H9 (cell line): ENCODE measurements around the gene LUZP1. TPM values are rescaled to one million over a fixed set of nuclear protein-coding genes. Genes with fewer than 3 reads are reported as not detected.

ENCODE experiments used
- DNase-seq: peaks from one replicate; pipeline ENCODE4 v3.0.0-alpha.2; 2017
- H2AFZ ChIP-seq: one replicate; pipeline ENCODE4 v1.6.1; 2013; ENCODE audit warnings: mild to moderate bottlenecking, low read length, control low read depth, moderate library complexity
- H2AK5ac ChIP-seq: 2 replicates; pipeline ENCODE4 v1.6.1; 2013; ENCODE audit warnings: low read length, control low read depth, mixed read lengths; ENCODE audit not compliant: insufficient read length
- H2BK120ac ChIP-seq: one replicate; pipeline ENCODE4 v1.6.1; 2013; ENCODE audit warnings: low read depth, mild to moderate bottlenecking, low read length, control low read depth, inconsistent platforms; ENCODE audit not compliant: poor library complexity, severe bottlenecking
- H2BK12ac ChIP-seq: 2 replicates; pipeline ENCODE4 v1.6.1; 2013; ENCODE audit warnings: low read length, control low read depth, mixed read lengths, low read depth; ENCODE audit not compliant: insufficient read length
- H2BK15ac ChIP-seq: 2 replicates; pipeline ENCODE4 v1.6.1; 2013; ENCODE audit warnings: low read depth, low read length, control low read depth
- H2BK20ac ChIP-seq: one replicate; pipeline ENCODE4 v1.6.1; 2013; ENCODE audit warnings: low read depth, mild to moderate bottlenecking, low read length, control low read depth, inconsistent platforms; ENCODE audit not compliant: poor library complexity, severe bottlenecking
- H2BK5ac ChIP-seq: 2 replicates; pipeline ENCODE4 v1.6.1; 2013; ENCODE audit warnings: low read length, control low read depth, mixed read lengths; ENCODE audit not compliant: insufficient read length
- H3K14ac ChIP-seq: 2 replicates; pipeline ENCODE4 v1.6.1; 2013; ENCODE audit warnings: low read length, control low read depth; ENCODE audit not compliant: insufficient read depth
- H3K18ac ChIP-seq: 2 replicates; pipeline ENCODE4 v1.6.1; 2013; ENCODE audit warnings: low read depth, mild to moderate bottlenecking, mixed read lengths, low read length, control low read depth; ENCODE audit not compliant: insufficient read length
- H3K23ac ChIP-seq: 2 replicates; pipeline ENCODE4 v1.6.1; 2013; ENCODE audit warnings: low read length, control low read depth, mixed read lengths, low read depth; ENCODE audit not compliant: insufficient read length
- H3K23me2 ChIP-seq: 2 replicates; pipeline ENCODE4 v1.6.1; 2013; ENCODE audit warnings: low read depth, mild to moderate bottlenecking, mixed read lengths, low read length, control low read depth; ENCODE audit not compliant: insufficient read length, poor library complexity, severe bottlenecking
- H3K27ac ChIP-seq: 2 replicates; pipeline ENCODE4 v1.5.1; 2013; ENCODE audit warnings: low read length, control low read depth, mixed read lengths, low read depth; ENCODE audit not compliant: insufficient read length
- H3K27me3 ChIP-seq: 2 replicates; pipeline ENCODE4 v1.6.1; 2013; ENCODE audit warnings: low read length, control low read depth, inconsistent platforms; ENCODE audit not compliant: insufficient read depth
- H3K4ac ChIP-seq: 2 replicates; pipeline ENCODE4 v1.6.1; 2013; ENCODE audit warnings: low read depth, mild to moderate bottlenecking, control low read depth, inconsistent platforms, low read length, moderate library complexity
- H3K4me1 ChIP-seq: 2 replicates; pipeline ENCODE4 v1.6.1; 2013; ENCODE audit warnings: low read length, control low read depth, inconsistent platforms; ENCODE audit not compliant: insufficient read depth
- H3K4me2 ChIP-seq: 2 replicates; pipeline ENCODE4 v1.6.1; 2013; ENCODE audit warnings: low read length, control low read depth, mixed read lengths; ENCODE audit not compliant: insufficient read length, insufficient read depth
- H3K56ac ChIP-seq: 2 replicates; pipeline ENCODE4 v1.6.1; 2013; ENCODE audit warnings: low read depth, mild to moderate bottlenecking, mixed read lengths, low read length, control low read depth; ENCODE audit not compliant: insufficient read length
- H3K79me1 ChIP-seq: 2 replicates; pipeline ENCODE4 v1.6.1; 2013; ENCODE audit warnings: low read depth, mild to moderate bottlenecking, moderate library complexity, low read length, control low read depth, inconsistent platforms; ENCODE audit not compliant: insufficient read depth, poor library complexity, severe bottlenecking
- H3K79me2 ChIP-seq: 2 replicates; pipeline ENCODE4 v1.6.1; 2013; ENCODE audit warnings: low read length, control low read depth, inconsistent platforms; ENCODE audit not compliant: insufficient read depth
- H3K9ac ChIP-seq: 2 replicates; pipeline ENCODE4 v1.6.1; 2013; ENCODE audit warnings: low read length, control low read depth, mixed read lengths; ENCODE audit not compliant: insufficient read length; ENCODE audit errors: extremely low read depth
- H3K9me3 ChIP-seq: one replicate; pipeline ENCODE4 v1.6.1; 2013; ENCODE audit warnings: low read depth, low read length, inconsistent platforms; ENCODE audit not compliant: control insufficient read depth
- H3T11ph ChIP-seq: one replicate; pipeline ENCODE4 v1.6.1; 2013; ENCODE audit warnings: mild to moderate bottlenecking, low read length, control low read depth, inconsistent platforms
- H4K20me1 ChIP-seq: one replicate; pipeline ENCODE4 v1.6.1; 2013; ENCODE audit not compliant: control insufficient read depth, insufficient read length, insufficient read depth
- H4K5ac ChIP-seq: 2 replicates; pipeline ENCODE4 v1.6.1; 2013; ENCODE audit warnings: low read depth, mild to moderate bottlenecking, mixed read lengths, low read length, control low read depth; ENCODE audit not compliant: insufficient read length
- H4K8ac ChIP-seq: replicated peaks from 2 replicates; pipeline ENCODE4 v1.6.1; 2013; ENCODE audit warnings: low read length, control low read depth, mixed read lengths, low read depth; ENCODE audit not compliant: insufficient read length
- H4K91ac ChIP-seq: 2 replicates; pipeline ENCODE4 v1.6.1; 2013; ENCODE audit warnings: low read depth, mild to moderate bottlenecking, moderate library complexity, mixed read lengths, low read length, control low read depth; ENCODE audit not compliant: insufficient read length
- H3K27ac Mint-ChIP-seq, 3 experiments: 2 replicates in 2 of 3; 3 replicates in 1 of 3; pipeline ENCODE4 v1.8.0; 2020 to 2021; ENCODE audit warnings: mixed read lengths in 3 of 3, mild to moderate bottlenecking in 1 of 3, moderate library complexity in 1 of 3
- H3K27me3 Mint-ChIP-seq: 2 replicates; pipeline ENCODE4 v1.8.0; 2021; ENCODE audit warnings: low read depth, mild to moderate bottlenecking, moderate library complexity, mixed read lengths
- H3K36me3 Mint-ChIP-seq, 3 experiments: 2 replicates in 2 of 3; 3 replicates in 1 of 3; pipeline ENCODE4 v1.8.0; 2020 to 2021; ENCODE audit warnings: low read depth in 3 of 3, mixed read lengths in 3 of 3; ENCODE audit not compliant: insufficient read depth in 1 of 3
- H3K4me1 Mint-ChIP-seq, 2 experiments: 2 replicates each; pipeline ENCODE4 v1.8.0; 2020; ENCODE audit warnings: mixed read lengths in 2 of 2
- H3K4me3 Mint-ChIP-seq, 2 experiments: 2 replicates in 1 of 2; 3 replicates in 1 of 2; pipeline ENCODE4 v1.8.0; 2020 to 2021; ENCODE audit warnings: mild to moderate bottlenecking in 2 of 2, mixed read lengths in 2 of 2, moderate library complexity in 1 of 2
- H3K9me3 Mint-ChIP-seq, 2 experiments: 2 replicates in 1 of 2; 3 replicates in 1 of 2; pipeline ENCODE4 v1.8.0; 2020; ENCODE audit warnings: mild to moderate bottlenecking in 2 of 2, mixed read lengths in 2 of 2, moderate library complexity in 1 of 2
- CTCF ChIP-seq: fragments of 200-600 bp; sonication (generic); conservative IDR thresholded peaks from 3 replicates; pipeline ENCODE4 v1.8.0; 2021; ENCODE audit warnings: antibody characterized with exemption, mild to moderate bottlenecking
- WGBS: extraction: QIAGEN DNeasy Blood & Tissue Kit; methylation state at CpG from one replicate; pipeline ENCODE4 v1.1.7; 2013; ENCODE audit warnings: missing lambda C conversion rate, low lambda C conversion rate, mixed read lengths; ENCODE audit not compliant: insufficient read length; ENCODE audit errors: extremely low coverage; 5-methylcytosine and 5-hydroxymethylcytosine counted together
- total RNA-seq: library from RNA; stranded (reverse); gene quantifications from 2 replicates; pipeline ENCODE4 v1.2.1, GENCODE V29; 2021

The LUZP1 gene
- total RNA-seq, 1 experiment from 2014 or later = 48.2 TPM

GRCh38 chr1:23202263-23202749 lies 33.6 kb upstream of the LUZP1 start:
- H3K4me2 ChIP-seq = no peak overlapping the region
- no peak overlapping the region for H2BK20ac ChIP-seq
- H3K27ac ChIP-seq = no peak overlapping the region
- no peaks in the 10 kb centered on the region for H3K79me1 ChIP-seq
- no peak overlapping the region for H2BK5ac ChIP-seq
- H3K9me3 Mint-ChIP-seq = no peaks in the 10 kb centered on the region; a peak in 1 of 5 replicates
- no peak overlapping the region for H3K56ac ChIP-seq
- peaks cover 2 to 10% (median 2%) of the 10 kb centered on the region in 3 experiments; a peak in 5 of 7 replicates for H3K36me3 Mint-ChIP-seq
- no peak for DNase-seq
- H2BK12ac ChIP-seq = no peak overlapping the region
- H2AK5ac ChIP-seq = no peak overlapping the region
- no peaks in the 10 kb centered on the region for H4K20me1 ChIP-seq
- H3K27me3 Mint-ChIP-seq = peaks cover 3% of the 10 kb centered on the region; the same call in 1 of the 2 replicates
- H4K5ac ChIP-seq = no peak overlapping the region
- no peaks in the 10 kb centered on the region for H3K23me2 ChIP-seq
- WGBS = no CpG with 5 or more reads among the region's 3 CpGs
- no peak overlapping the region for H2BK120ac ChIP-seq
- no peak overlapping the region for H3K4ac ChIP-seq
- no peak overlapping the region for H3K4me3 Mint-ChIP-seq
- no peak overlapping the region for H2AFZ ChIP-seq
- H3K4me1 Mint-ChIP-seq = 0 out of 4 replicates have a peak, but pooled peaks cover 0 to 5% of the 10 kb centered on the region in 2 experiments
- no peaks in the 10 kb centered on the region for H3K4me1 ChIP-seq
- no peaks in the 10 kb centered on the region for H3K9me3 ChIP-seq
- no peak for TF ChIP-seq CTCF
- H4K8ac ChIP-seq = no peak overlapping the region
- no peak overlapping the region for H3K14ac ChIP-seq
- H3T11ph ChIP-seq = no peak overlapping the region
- H3K79me2 ChIP-seq = no peaks in the 10 kb centered on the region
- H2BK15ac ChIP-seq = no peak overlapping the region
- no peak overlapping the region for H3K18ac ChIP-seq
- H3K9ac ChIP-seq = no peak overlapping the region
- H3K27me3 ChIP-seq = no peaks in the 10 kb centered on the region
- no peak overlapping the region for H3K27ac Mint-ChIP-seq
- no peak overlapping the region for H4K91ac ChIP-seq
- no peak overlapping the region for H3K23ac ChIP-seq
